Measurements from ENCODE around the gene PCK2. TPM values are rescaled to one million over a fixed set of nuclear protein-coding genes. Genes with fewer than 3 reads are reported as not detected.

Gene PCK2
- total RNA-seq, 1 experiment from 2014 or later, result 106 TPM

DNA sequence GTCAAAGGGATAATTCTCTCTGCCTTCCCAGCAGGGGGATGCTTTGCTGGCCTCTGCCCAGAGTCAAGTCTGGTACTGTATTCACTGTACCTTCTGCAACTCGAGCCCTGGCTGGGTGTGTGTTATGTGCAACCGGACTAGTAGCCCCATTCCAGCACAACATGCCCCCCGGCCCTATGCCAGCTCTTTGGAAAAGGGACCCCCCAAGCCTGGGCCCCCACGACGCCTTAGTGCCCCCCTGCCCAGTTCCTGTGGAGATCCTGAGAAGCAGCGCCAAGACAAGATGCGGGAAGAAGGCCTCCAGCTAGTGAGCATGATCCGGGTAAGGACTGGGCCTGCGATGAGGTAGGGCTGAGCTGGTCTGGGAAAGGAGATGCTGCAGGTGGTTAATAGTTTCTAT is 56.5 kb downstream of the PCK2 start:
- Histone ChIP-seq H4K20me1 (ENCODE audit: insufficient read depth, low read depth, low read length) (peaks cover 12% of the 10 kb centered on the region), H3K4me2 (ENCODE audit: low read depth, low read length, poor library complexity, severe bottlenecking) (no peak overlapping the region), H3K9me2 (replicated peaks; ENCODE audit: insufficient read depth, low read length) (no peaks in the 10 kb centered on the region), H3K4me1 (ENCODE audit: low read length) (peaks cover 17% of the 10 kb centered on the region), H3K27me3 (ENCODE audit: low read length) (no peaks in the 10 kb centered on the region), H3K79me2 (ENCODE audit: low read length) (peaks cover 46% of the 10 kb centered on the region), H3K27ac (ENCODE audit: low read length) (no peak overlapping the region), H3K9me3 (ENCODE audit: low read length) (no peaks in the 10 kb centered on the region), H3K4me3 (ENCODE audit: low read length) (no peak overlapping the region), H2AFZ (ENCODE audit: low read length) (no peak overlapping the region), H3K9ac (ENCODE audit: low read length) (no peak overlapping the region), H3K36me3 (ENCODE audit: insufficient read depth, low read length) (peaks cover 43% of the 10 kb centered on the region)
- peak; percentile 35 for DNase-seq

DNA sequence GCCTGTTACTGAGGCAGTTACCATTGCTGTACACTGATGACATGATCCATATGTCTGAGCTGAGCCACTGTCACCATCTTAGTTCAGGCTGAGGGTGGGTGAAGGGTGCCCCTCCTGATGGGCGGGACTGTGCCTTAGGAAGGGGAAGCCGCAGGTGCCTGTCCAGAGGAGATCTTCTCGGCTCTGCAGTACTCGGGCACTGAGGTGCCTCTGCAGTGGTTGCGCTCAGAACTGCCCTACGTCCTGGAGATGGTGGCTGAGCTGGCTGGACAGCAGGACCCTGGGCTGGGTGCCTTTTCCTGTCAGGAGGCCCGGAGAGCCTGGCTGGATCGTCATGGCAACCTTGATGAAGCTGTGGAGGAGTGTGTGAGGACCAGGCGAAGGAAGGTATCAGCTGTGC is 56.9 kb downstream of the PCK2 start:
- Histone ChIP-seq H3K36me3 (ENCODE audit: insufficient read depth, low read length) (peaks cover 48% of the 10 kb centered on the region), H3K9me2 (replicated peaks; ENCODE audit: insufficient read depth, low read length) (no peaks in the 10 kb centered on the region), H3K9ac (ENCODE audit: low read length) (no peak overlapping the region), H3K79me2 (ENCODE audit: low read length) (peaks cover 42% of the 10 kb centered on the region), H3K4me3 (ENCODE audit: low read length) (no peak overlapping the region), H3K4me2 (ENCODE audit: low read depth, low read length, poor library complexity, severe bottlenecking) (no peak overlapping the region), H4K20me1 (ENCODE audit: insufficient read depth, low read depth, low read length) (peaks cover 12% of the 10 kb centered on the region), H2AFZ (ENCODE audit: low read length) (no peak overlapping the region), H3K27ac (ENCODE audit: low read length) (no peak overlapping the region), H3K9me3 (ENCODE audit: low read length) (no peaks in the 10 kb centered on the region), H3K4me1 (ENCODE audit: low read length) (peaks cover 14% of the 10 kb centered on the region), H3K27me3 (ENCODE audit: low read length) (no peaks in the 10 kb centered on the region)
- no peak for DNase-seq

GRCh38 chr14:24151404-24152080 is 57.4 kb downstream of the PCK2 start:
- no peaks in the 10 kb centered on the region for H3K27me3 ChIP-seq (ENCODE audit: low read length)
- peaks cover 48% of the 10 kb centered on the region for H3K36me3 ChIP-seq (ENCODE audit: insufficient read depth, low read length)
- no peak overlapping the region for H3K4me2 ChIP-seq (ENCODE audit: low read depth, low read length, poor library complexity, severe bottlenecking)
- H3K79me2 ChIP-seq (ENCODE audit: low read length), result peaks cover 38% of the 10 kb centered on the region
- H3K9me2 ChIP-seq (replicated peaks; ENCODE audit: insufficient read depth, low read length), result no peaks in the 10 kb centered on the region
- peaks cover 12% of the 10 kb centered on the region for H4K20me1 ChIP-seq (ENCODE audit: insufficient read depth, low read depth, low read length)
- H3K27ac ChIP-seq (ENCODE audit: low read length), result no peak overlapping the region
- H3K9me3 ChIP-seq (ENCODE audit: low read length), result no peaks in the 10 kb centered on the region
- H2AFZ ChIP-seq (ENCODE audit: low read length), result no peak overlapping the region
- H3K4me1 ChIP-seq (ENCODE audit: low read length), result peaks cover 14% of the 10 kb centered on the region
- no peak for DNase-seq
- no peak overlapping the region for H3K4me3 ChIP-seq (ENCODE audit: low read length)
- no peak overlapping the region for H3K9ac ChIP-seq (ENCODE audit: low read length)

Other genes starting within 250 kb of the PCK2 start
- 63.8 and 175 TPM in 2 replicates for gene DHRS4, start 140.5 kb upstream of the PCK2 start, total RNA-seq (2014; rRNA removed; shearing (Covaris generic); ENCODE audit: low replicate concordance)
- 53.7 and 66.1 TPM in 2 replicates for gene DHRS4L2, start 105.4 kb upstream of the PCK2 start, total RNA-seq (2014; rRNA removed; shearing (Covaris generic); ENCODE audit: low replicate concordance)
- gene CARMIL3, start 42.3 kb upstream of the PCK2 start, total RNA-seq (2014; rRNA removed; shearing (Covaris generic); ENCODE audit: low replicate concordance), result 58.4 and 110 TPM in 2 replicates
- gene CPNE6, start 22.7 kb upstream of the PCK2 start, total RNA-seq (2014; rRNA removed; shearing (Covaris generic); ENCODE audit: low replicate concordance), result 0.04 and 1.3 TPM in 2 replicates
- gene DCAF11, start 20.5 kb downstream of the PCK2 start, total RNA-seq (2014; rRNA removed; shearing (Covaris generic); ENCODE audit: low replicate concordance), result 93.5 and 103 TPM in 2 replicates
- 1.5 and 2.5 TPM in 2 replicates for gene NRL, start 20.6 kb downstream of the PCK2 start, total RNA-seq (2014; rRNA removed; shearing (Covaris generic); ENCODE audit: low replicate concordance)
- gene FITM1, start 36.3 kb downstream of the PCK2 start, total RNA-seq (2014; rRNA removed; shearing (Covaris generic); ENCODE audit: low replicate concordance), result 0.89 and 1.6 TPM in 2 replicates
- 435 and 452 TPM in 2 replicates for gene PSME1, start 41.9 kb downstream of the PCK2 start, total RNA-seq (2014; rRNA removed; shearing (Covaris generic); ENCODE audit: low replicate concordance)
- 35.3 and 95.4 TPM in 2 replicates for gene EMC9, start 47.3 kb downstream of the PCK2 start, total RNA-seq (2014; rRNA removed; shearing (Covaris generic); ENCODE audit: low replicate concordance)
- 469 and 536 TPM in 2 replicates for gene PSME2, start 52.3 kb downstream of the PCK2 start, total RNA-seq (2014; rRNA removed; shearing (Covaris generic); ENCODE audit: low replicate concordance)
- 82.0 and 153 TPM in 2 replicates for gene RNF31, start 53.2 kb downstream of the PCK2 start, total RNA-seq (2014; rRNA removed; shearing (Covaris generic); ENCODE audit: low replicate concordance)
- 72.7 and 79.8 TPM in 2 replicates for gene IRF9, start 67.0 kb downstream of the PCK2 start, total RNA-seq (2014; rRNA removed; shearing (Covaris generic); ENCODE audit: low replicate concordance)
- 22.1 and 34.6 TPM in 2 replicates for gene REC8, start 77.8 kb downstream of the PCK2 start, total RNA-seq (2014; rRNA removed; shearing (Covaris generic); ENCODE audit: low replicate concordance)
- 48.9 and 118 TPM in 2 replicates for gene IPO4, start 94.5 kb downstream of the PCK2 start, total RNA-seq (2014; rRNA removed; shearing (Covaris generic); ENCODE audit: low replicate concordance)
- gene TM9SF1, start 101.1 kb downstream of the PCK2 start, total RNA-seq (2014; rRNA removed; shearing (Covaris generic); ENCODE audit: low replicate concordance), result 31.3 and 49.0 TPM in 2 replicates
- gene TSSK4, start 111.4 kb downstream of the PCK2 start, total RNA-seq (2014; rRNA removed; shearing (Covaris generic); ENCODE audit: low replicate concordance), result 4.2 TPM in 1 of 2 replicates, not detected in the other
- 36.8 and 94.6 TPM in 2 replicates for gene CHMP4A, start 119.2 kb downstream of the PCK2 start, total RNA-seq (2014; rRNA removed; shearing (Covaris generic); ENCODE audit: low replicate concordance)
- gene MDP1, start 121.8 kb downstream of the PCK2 start, total RNA-seq (2014; rRNA removed; shearing (Covaris generic); ENCODE audit: low replicate concordance), result 30.7 and 35.4 TPM in 2 replicates
- 293 and 323 TPM in 2 replicates for gene NEDD8, start 138.1 kb downstream of the PCK2 start, total RNA-seq (2014; rRNA removed; shearing (Covaris generic); ENCODE audit: low replicate concordance)
- 132 and 164 TPM in 2 replicates for gene GMPR2, start 138.6 kb downstream of the PCK2 start, total RNA-seq (2014; rRNA removed; shearing (Covaris generic); ENCODE audit: low replicate concordance)
- gene TINF2, start 148.3 kb downstream of the PCK2 start, total RNA-seq (2014; rRNA removed; shearing (Covaris generic); ENCODE audit: low replicate concordance), result 81.1 and 104 TPM in 2 replicates
- 1.3 and 5.2 TPM in 2 replicates for gene TGM1, start 168.9 kb downstream of the PCK2 start, total RNA-seq (2014; rRNA removed; shearing (Covaris generic); ENCODE audit: low replicate concordance)
- 45.1 and 64.1 TPM in 2 replicates for gene RABGGTA, start 177.3 kb downstream of the PCK2 start, total RNA-seq (2014; rRNA removed; shearing (Covaris generic); ENCODE audit: low replicate concordance)
- 27.1 and 35.9 TPM in 2 replicates for gene DHRS1, start 205.5 kb downstream of the PCK2 start, total RNA-seq (2014; rRNA removed; shearing (Covaris generic); ENCODE audit: low replicate concordance)
- gene NOP9, start 205.5 kb downstream of the PCK2 start, total RNA-seq (2014; rRNA removed; shearing (Covaris generic); ENCODE audit: low replicate concordance), result 42.0 and 44.7 TPM in 2 replicates
- gene CIDEB, start 213.7 kb downstream of the PCK2 start, total RNA-seq (2014; rRNA removed; shearing (Covaris generic); ENCODE audit: low replicate concordance), result 7.1 and 9.9 TPM in 2 replicates
- 12.9 and 41.5 TPM in 2 replicates for gene LTB4R2, start 215.8 kb downstream of the PCK2 start, total RNA-seq (2014; rRNA removed; shearing (Covaris generic); ENCODE audit: low replicate concordance)
- gene LTB4R, start 217.2 kb downstream of the PCK2 start, total RNA-seq (2014; rRNA removed; shearing (Covaris generic); ENCODE audit: low replicate concordance), result 26.6 and 29.6 TPM in 2 replicates
- gene ADCY4, start 240.8 kb downstream of the PCK2 start, total RNA-seq (2014; rRNA removed; shearing (Covaris generic); ENCODE audit: low replicate concordance), result 0.07 and 0.69 TPM in 2 replicates
- 1.6 and 2.3 TPM in 2 replicates for gene RIPK3, start 245.7 kb downstream of the PCK2 start, total RNA-seq (2014; rRNA removed; shearing (Covaris generic); ENCODE audit: low replicate concordance)

Data from Karpas-422 (cell line).